Thoracic aorta (tissue), 2 donors: ENCODE data around the gene DLL1. TPM values are rescaled to one million over a fixed set of nuclear protein-coding genes. Genes with fewer than 3 reads are reported as not detected.

Experiments used
- ATAC-seq: fragments of 150-250 bp; one replicate; pipeline ENCODE4 v1.8.0; 2017; ENCODE audit warnings: low read depth; ENCODE audit not compliant: insufficient number of reproducible peaks, low FRiP score
- DNase-seq: peaks from one replicate; pipeline ENCODE4 v3.0.0-alpha.2; 2020; ENCODE audit warnings: low spot score
- H3K27ac ChIP-seq, 2 donors: fragments of 200-600 bp; sonication (generic); 1 replicate in 1 of 2; 2 replicates in 1 of 2; pipeline ENCODE4 v1.5.1; 2016; ENCODE audit warnings: mild to moderate bottlenecking in 2 of 2, moderate library complexity in 2 of 2
- H3K27me3 ChIP-seq: fragments of 200-600 bp; sonication (generic); replicated peaks from 2 replicates; pipeline ENCODE4 v1.6.0; 2016; ENCODE audit warnings: mild to moderate bottlenecking; ENCODE audit not compliant: insufficient read depth
- H3K36me3 ChIP-seq: fragments of 200-600 bp; sonication (generic); one replicate; pipeline ENCODE4 v1.5.1; 2016
- H3K4me1 ChIP-seq, 2 donors: fragments of 200-600 bp; sonication (generic); 1 replicate in 1 of 2; 2 replicates in 1 of 2; pipeline versions ENCODE4 v1.5.1 to v1.6.0; 2016; ENCODE audit warnings: low read depth in 2 of 2, mild to moderate bottlenecking in 1 of 2; ENCODE audit not compliant: control insufficient read depth in 1 of 2
- H3K4me3 ChIP-seq: fragments of 200-600 bp; sonication (generic); 2 replicates; pipeline ENCODE4 v1.5.1; 2016; ENCODE audit warnings: mild to moderate bottlenecking
- H3K9me3 ChIP-seq: fragments of 200-600 bp; sonication (generic); 2 replicates; pipeline ENCODE4 v1.5.1; 2016
- CTCF ChIP-seq: fragments of 200-600 bp; sonication (generic); IDR thresholded peaks from one replicate; pipeline ENCODE4 v1.5.1; 2019; ENCODE audit warnings: antibody characterized with exemption
- total RNA-seq, 2 donors: library from RNA; depleted of rRNA; stranded (reverse); fragments of >200 nt; gene quantifications; one replicate each; pipeline versions ENCODE4 v1.1.0 to v1.2.3, GENCODE V29; 2016

Gene DLL1
- total RNA-seq, 2 donors from 2014 or later, result 6.1 to 12.6 TPM

- ATAC-seq (no peak), DNase-seq (no peak)
- TF ChIP-seq CTCF, result no peak
- H3K9me3 ChIP-seq, result no peaks in the 10 kb centered on the region
- no peak overlapping the region for H3K27ac ChIP-seq
- no peak overlapping the region for H3K4me3 ChIP-seq
- H3K4me1 ChIP-seq, result no peaks in the 10 kb centered on the region
- no peaks in the 10 kb centered on the region for H3K36me3 ChIP-seq
- no peaks in the 10 kb centered on the region for H3K27me3 ChIP-seq
Measured at GRCh38 chr6:170250981-170251775, 39.7 kb downstream of the DLL1 start.

GRCh38 chr6:170250455-170250854 is 40.4 kb downstream of the DLL1 start:
- no peak for ATAC-seq
- Histone ChIP-seq H3K9me3 (no peaks in the 10 kb centered on the region), H3K36me3 (no peaks in the 10 kb centered on the region), H3K27ac (no peak overlapping the region), H3K4me1 (no peaks in the 10 kb centered on the region), H3K27me3 (no peaks in the 10 kb centered on the region), H3K4me3 (no peak overlapping the region)
- DNase-seq, result no peak
- no peak for TF ChIP-seq CTCF

GRCh38 chr6:170249817-170250216 is 41.1 kb downstream of the DLL1 start:
- no peaks in the 10 kb centered on the region for H3K9me3 ChIP-seq
- no peak overlapping the region for H3K27ac ChIP-seq
- DNase-seq (no peak), ATAC-seq (no peak)
- no peaks in the 10 kb centered on the region for H3K36me3 ChIP-seq
- TF ChIP-seq CTCF, result no peak
- H3K27me3 ChIP-seq, result no peaks in the 10 kb centered on the region
- no peak overlapping the region for H3K4me3 ChIP-seq
- H3K4me1 ChIP-seq, result no peaks in the 10 kb centered on the region

GRCh38 chr6:170248861-170249600 is 41.8 kb downstream of the DLL1 start:
- H3K9me3 ChIP-seq, result no peaks in the 10 kb centered on the region
- H3K27ac ChIP-seq, result no peak overlapping the region
- H3K36me3 ChIP-seq, result no peaks in the 10 kb centered on the region
- no peak overlapping the region for H3K4me3 ChIP-seq
- H3K4me1 ChIP-seq, result no peaks in the 10 kb centered on the region
- DNase-seq, result no peak
- no peaks in the 10 kb centered on the region for H3K27me3 ChIP-seq
- no peak for TF ChIP-seq CTCF
- ATAC-seq, result no peak

GRCh38 chr6:170248111-170248805 is 42.6 kb downstream of the DLL1 start:
- no peak for TF ChIP-seq CTCF
- H3K4me3 ChIP-seq, result no peak overlapping the region
- DNase-seq (no peak), ATAC-seq (no peak)
- H3K27ac ChIP-seq, result no peak overlapping the region
- no peaks in the 10 kb centered on the region for H3K4me1 ChIP-seq
- H3K27me3 ChIP-seq, result no peaks in the 10 kb centered on the region
- no peaks in the 10 kb centered on the region for H3K9me3 ChIP-seq
- no peaks in the 10 kb centered on the region for H3K36me3 ChIP-seq
